Measurements from ENCODE around the gene LHFPL3.

Gene LHFPL3

DNA sequence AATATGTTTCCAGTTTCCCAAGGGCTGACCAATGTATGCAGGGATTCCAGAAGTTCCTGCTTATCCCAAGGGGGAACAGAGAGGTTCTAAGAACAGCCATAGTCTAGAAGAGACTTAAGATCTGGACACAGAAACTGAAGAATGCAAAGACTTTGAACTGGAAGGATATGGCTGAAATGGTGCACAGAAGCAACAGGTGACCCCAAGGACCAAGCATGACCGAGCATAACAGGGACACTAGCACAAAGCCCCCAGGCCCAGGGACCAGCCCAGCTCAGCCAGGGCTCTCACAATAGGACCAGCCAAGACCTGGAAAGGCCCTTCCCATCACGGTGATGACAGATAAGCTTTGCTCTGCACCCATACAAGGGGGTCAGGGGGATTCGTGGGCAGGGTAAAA lies 472.6 kb downstream of the LHFPL3 start:
- no peaks in the 10 kb centered on the region for H3K4me1 ChIP-seq (ENCODE audit: control insufficient read depth, insufficient read depth, low read depth, low read length)
- H2AFZ ChIP-seq (ENCODE audit: low read depth, low read length), result no peak overlapping the region
- no peaks in the 10 kb centered on the region for H3K9me3 ChIP-seq (ENCODE audit: control insufficient read depth, low read length)
- no peak overlapping the region for H3K9ac ChIP-seq (ENCODE audit: low read length)
- no peaks in the 10 kb centered on the region for H3K79me1 ChIP-seq (replicated peaks; ENCODE audit: low read length, poor library complexity, severe bottlenecking)
- no peak overlapping the region for H3K27ac ChIP-seq (ENCODE audit: low read length, poor library complexity, severe bottlenecking)
- no peak overlapping the region for H3K4ac ChIP-seq (ENCODE audit: low read depth in 1 of 2, low read length in 2 of 2)
- no peaks in the 10 kb centered on the region for H3K36me3 ChIP-seq (ENCODE audit: control insufficient read depth in 1 of 2, insufficient read depth in 2 of 2, low read depth in 1 of 2, low read length in 2 of 2)
- H2AK5ac ChIP-seq (ENCODE audit: low read length, severe bottlenecking), result no peak overlapping the region
- no peak overlapping the region for H4K91ac ChIP-seq (ENCODE audit: low read length)
- H3K23ac ChIP-seq (ENCODE audit: low read length in 2 of 2), result no peak overlapping the region
- H3K18ac ChIP-seq (ENCODE audit: low read depth in 1 of 2, low read length in 2 of 2), result no peak overlapping the region
- no peak overlapping the region for H3K4me2 ChIP-seq (ENCODE audit: low read length, poor library complexity, severe bottlenecking)
- H3K4me3 ChIP-seq (ENCODE audit: insufficient read depth in 1 of 2, low read depth in 1 of 2, low read length in 2 of 2), result no peak overlapping the region
- no peak overlapping the region for H2BK5ac ChIP-seq (ENCODE audit: low read depth, low read length, poor library complexity, severe bottlenecking)
- no peak overlapping the region for H3K14ac ChIP-seq (ENCODE audit: low read length in 2 of 2)
- no peak for DNase-seq
- no peak overlapping the region for H2BK15ac ChIP-seq (ENCODE audit: low read depth, poor library complexity, severe bottlenecking)
- WGBS, result 56% methylated on average over 3 of the region's 3 CpGs
- no peak overlapping the region for H2BK12ac ChIP-seq (ENCODE audit: low read length in 2 of 2)
- no peak overlapping the region for H4K8ac ChIP-seq (ENCODE audit: low read length)
- H3K27me3 ChIP-seq (ENCODE audit: control insufficient read depth in 1 of 2, insufficient read depth in 1 of 2, low read length in 2 of 2), result peaks cover 0 to 16% of the 10 kb centered on the region in 2 experiments
- no peak overlapping the region for H2BK120ac ChIP-seq (ENCODE audit: low read depth, low read length)

DNA sequence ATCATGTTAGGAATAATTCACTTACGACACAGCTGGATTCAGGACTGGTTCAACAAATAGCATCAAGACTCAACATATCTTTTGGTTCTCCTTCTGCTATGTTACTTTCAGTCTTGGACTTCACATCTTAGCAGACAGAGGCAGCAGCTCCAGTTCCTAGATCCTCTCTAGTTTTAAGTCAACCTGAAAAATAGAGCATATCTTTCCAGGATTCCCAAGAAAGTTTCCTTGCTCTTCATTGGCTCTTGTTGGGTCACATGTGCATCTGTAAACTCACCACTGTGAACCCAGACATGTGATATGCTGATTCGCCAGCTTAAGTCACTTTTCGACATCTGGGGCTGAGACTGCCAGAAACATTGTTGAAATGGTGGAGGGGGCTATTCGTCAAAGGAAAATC lies 475.5 kb downstream of the LHFPL3 start:
- no peak overlapping the region for H3K23ac ChIP-seq (ENCODE audit: low read length in 2 of 2)
- no peaks in the 10 kb centered on the region for H3K9me3 ChIP-seq (ENCODE audit: control insufficient read depth, low read length)
- H3K4ac ChIP-seq (ENCODE audit: low read depth in 1 of 2, low read length in 2 of 2), result no peak overlapping the region
- no peaks in the 10 kb centered on the region for H3K4me1 ChIP-seq (ENCODE audit: control insufficient read depth, insufficient read depth, low read depth, low read length)
- no peak for DNase-seq
- H3K14ac ChIP-seq (ENCODE audit: low read length in 2 of 2), result no peak overlapping the region
- peaks cover 0 to 22% of the 10 kb centered on the region in 2 experiments for H3K27me3 ChIP-seq (ENCODE audit: control insufficient read depth in 1 of 2, insufficient read depth in 1 of 2, low read length in 2 of 2)
- H2AK5ac ChIP-seq (ENCODE audit: low read length, severe bottlenecking), result no peak overlapping the region
- H4K91ac ChIP-seq (ENCODE audit: low read length), result no peak overlapping the region
- no peak overlapping the region for H3K18ac ChIP-seq (ENCODE audit: low read depth in 1 of 2, low read length in 2 of 2)
- no peak overlapping the region for H3K4me3 ChIP-seq (ENCODE audit: insufficient read depth in 1 of 2, low read depth in 1 of 2, low read length in 2 of 2)
- H3K36me3 ChIP-seq (ENCODE audit: control insufficient read depth in 1 of 2, insufficient read depth in 2 of 2, low read depth in 1 of 2, low read length in 2 of 2), result no peaks in the 10 kb centered on the region
- H3K27ac ChIP-seq (ENCODE audit: low read length, poor library complexity, severe bottlenecking), result no peak overlapping the region
- H2BK15ac ChIP-seq (ENCODE audit: low read depth, poor library complexity, severe bottlenecking), result no peak overlapping the region
- H3K4me2 ChIP-seq (ENCODE audit: low read length, poor library complexity, severe bottlenecking), result no peak overlapping the region
- no peak overlapping the region for H2BK12ac ChIP-seq (ENCODE audit: low read length in 2 of 2)
- no peak overlapping the region for H2AFZ ChIP-seq (ENCODE audit: low read depth, low read length)
- H3K79me1 ChIP-seq (replicated peaks; ENCODE audit: low read length, poor library complexity, severe bottlenecking), result no peaks in the 10 kb centered on the region
- H2BK120ac ChIP-seq (ENCODE audit: low read depth, low read length), result no peak overlapping the region
- no peak overlapping the region for H2BK5ac ChIP-seq (ENCODE audit: low read depth, low read length, poor library complexity, severe bottlenecking)
- no peak overlapping the region for H4K8ac ChIP-seq (ENCODE audit: low read length)
- WGBS, result 67% methylated on average over 4 of the region's 4 CpGs
- H3K9ac ChIP-seq (ENCODE audit: low read length), result no peak overlapping the region

DNA sequence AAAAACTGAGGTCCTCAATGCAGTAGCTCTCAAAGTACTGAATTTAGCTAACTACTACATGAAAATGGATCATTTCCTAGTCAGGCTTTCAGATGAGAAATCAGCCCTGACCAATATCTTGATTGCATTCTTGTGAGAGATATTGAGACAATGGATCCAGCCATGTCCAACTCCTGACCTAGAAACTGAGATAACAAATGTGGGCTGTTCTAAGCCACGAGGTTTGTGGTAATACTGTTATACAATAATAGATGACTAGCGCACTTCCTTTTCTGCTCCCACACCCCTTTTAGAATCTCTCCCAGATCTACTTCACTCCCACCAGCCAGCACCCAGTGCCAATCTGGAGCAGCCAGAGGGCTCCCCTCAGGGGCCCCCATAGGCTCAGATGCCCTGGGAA lies 476.3 kb downstream of the LHFPL3 start:
- H3K4ac ChIP-seq (ENCODE audit: low read depth in 1 of 2, low read length in 2 of 2), result no peak overlapping the region
- H3K23ac ChIP-seq (ENCODE audit: low read length in 2 of 2), result no peak overlapping the region
- H2AFZ ChIP-seq (ENCODE audit: low read depth, low read length), result no peak overlapping the region
- no peaks in the 10 kb centered on the region for H3K79me1 ChIP-seq (replicated peaks; ENCODE audit: low read length, poor library complexity, severe bottlenecking)
- 96% methylated on average over 1 of the region's 2 CpGs for WGBS
- H3K9me3 ChIP-seq (ENCODE audit: control insufficient read depth, low read length), result no peaks in the 10 kb centered on the region
- H3K14ac ChIP-seq (ENCODE audit: low read length in 2 of 2), result no peak overlapping the region
- no peak overlapping the region for H4K8ac ChIP-seq (ENCODE audit: low read length)
- H2BK12ac ChIP-seq (ENCODE audit: low read length in 2 of 2), result no peak overlapping the region
- H2AK5ac ChIP-seq (ENCODE audit: low read length, severe bottlenecking), result no peak overlapping the region
- H3K4me3 ChIP-seq (ENCODE audit: insufficient read depth in 1 of 2, low read depth in 1 of 2, low read length in 2 of 2), result no peak overlapping the region
- H3K18ac ChIP-seq (ENCODE audit: low read depth in 1 of 2, low read length in 2 of 2), result no peak overlapping the region
- no peak overlapping the region for H2BK5ac ChIP-seq (ENCODE audit: low read depth, low read length, poor library complexity, severe bottlenecking)
- no peaks in the 10 kb centered on the region for H3K36me3 ChIP-seq (ENCODE audit: control insufficient read depth in 1 of 2, insufficient read depth in 2 of 2, low read depth in 1 of 2, low read length in 2 of 2)
- no peak overlapping the region for H3K4me2 ChIP-seq (ENCODE audit: low read length, poor library complexity, severe bottlenecking)
- DNase-seq, result no peak
- no peak overlapping the region for H3K9ac ChIP-seq (ENCODE audit: low read length)
- no peak overlapping the region for H2BK15ac ChIP-seq (ENCODE audit: low read depth, poor library complexity, severe bottlenecking)
- H3K27me3 ChIP-seq (ENCODE audit: control insufficient read depth in 1 of 2, insufficient read depth in 1 of 2, low read length in 2 of 2), result peaks cover 0 to 18% of the 10 kb centered on the region in 2 experiments
- no peak overlapping the region for H3K27ac ChIP-seq (ENCODE audit: low read length, poor library complexity, severe bottlenecking)
- H2BK120ac ChIP-seq (ENCODE audit: low read depth, low read length), result no peak overlapping the region
- no peaks in the 10 kb centered on the region for H3K4me1 ChIP-seq (ENCODE audit: control insufficient read depth, insufficient read depth, low read depth, low read length)
- H4K91ac ChIP-seq (ENCODE audit: low read length), result no peak overlapping the region

DNA sequence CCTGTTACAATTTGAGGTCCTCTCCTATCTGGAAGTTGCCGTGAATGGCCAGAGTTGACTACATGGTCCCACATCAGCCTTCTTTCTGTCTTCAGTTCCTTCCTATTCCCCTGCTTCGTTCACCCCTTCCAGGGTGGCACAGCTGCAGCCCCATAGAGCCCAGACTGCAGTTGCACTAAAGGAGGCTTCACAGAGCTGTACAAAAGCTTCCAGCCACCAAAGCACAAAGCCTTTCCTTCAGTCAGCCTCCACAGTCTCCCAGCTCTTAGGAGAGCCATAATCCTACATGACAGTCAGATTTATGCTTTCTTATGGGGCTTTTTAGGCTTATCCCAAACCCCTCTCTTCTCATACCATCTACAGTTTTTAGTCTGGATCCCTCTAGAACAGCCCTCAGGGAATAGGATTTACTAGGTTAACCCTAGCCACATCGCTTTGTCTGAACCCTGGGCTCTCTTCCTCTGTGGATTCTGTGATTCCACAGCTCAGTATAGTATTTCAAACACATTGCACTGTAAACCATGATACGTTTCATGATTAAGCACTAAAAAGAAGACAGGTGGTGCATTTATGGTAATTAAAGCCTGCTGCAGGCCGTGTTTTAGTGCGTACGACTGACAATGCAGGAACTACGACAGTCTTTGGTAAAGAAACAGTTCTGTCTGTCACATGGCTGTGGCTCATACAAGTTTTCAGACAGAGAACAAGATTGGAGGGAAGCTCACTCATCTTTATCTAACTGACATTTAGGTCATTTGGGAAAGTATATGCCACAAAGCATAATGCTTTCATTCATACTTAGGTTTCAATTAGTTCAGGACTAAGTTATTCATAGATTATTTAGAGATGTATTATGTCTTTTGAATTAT lies 477.3 kb downstream of the LHFPL3 start:
- Histone ChIP-seq H3K9ac (ENCODE audit: low read length) (no peak overlapping the region), H2BK5ac (ENCODE audit: low read depth, low read length, poor library complexity, severe bottlenecking) (no peak overlapping the region), H3K79me1 (replicated peaks; ENCODE audit: low read length, poor library complexity, severe bottlenecking) (no peaks in the 10 kb centered on the region), H3K18ac (ENCODE audit: low read depth in 1 of 2, low read length in 2 of 2) (no peak overlapping the region), H3K14ac (ENCODE audit: low read length in 2 of 2) (no peak overlapping the region), H3K4me3 (ENCODE audit: insufficient read depth in 1 of 2, low read depth in 1 of 2, low read length in 2 of 2) (no peak overlapping the region), H3K27me3 (ENCODE audit: control insufficient read depth in 1 of 2, insufficient read depth in 1 of 2, low read length in 2 of 2) (peaks cover 0 to 18% of the 10 kb centered on the region in 2 experiments), H3K36me3 (ENCODE audit: control insufficient read depth in 1 of 2, insufficient read depth in 2 of 2, low read depth in 1 of 2, low read length in 2 of 2) (no peaks in the 10 kb centered on the region), H3K4me1 (ENCODE audit: control insufficient read depth, insufficient read depth, low read depth, low read length) (no peaks in the 10 kb centered on the region), H3K23ac (ENCODE audit: low read length in 2 of 2) (no peak overlapping the region), H2AFZ (ENCODE audit: low read depth, low read length) (no peak overlapping the region), H3K4me2 (ENCODE audit: low read length, poor library complexity, severe bottlenecking) (no peak overlapping the region), H4K8ac (ENCODE audit: low read length) (no peak overlapping the region), H4K91ac (ENCODE audit: low read length) (no peak overlapping the region), H2AK5ac (ENCODE audit: low read length, severe bottlenecking) (no peak overlapping the region), H2BK120ac (ENCODE audit: low read depth, low read length) (no peak overlapping the region), H3K4ac (ENCODE audit: low read depth in 1 of 2, low read length in 2 of 2) (no peak overlapping the region), H3K9me3 (ENCODE audit: control insufficient read depth, low read length) (no peaks in the 10 kb centered on the region), H2BK12ac (ENCODE audit: low read length in 2 of 2) (no peak overlapping the region), H3K27ac (ENCODE audit: low read length, poor library complexity, severe bottlenecking) (no peak overlapping the region), H2BK15ac (ENCODE audit: low read depth, poor library complexity, severe bottlenecking) (no peak overlapping the region)
- WGBS, result 71% methylated on average over 8 of the region's 8 CpGs
- DNase-seq, result no peak
